GM13977 (cell line): ENCODE data around the gene ZGRF1.

Source experiments
- DNase-seq: peaks from one replicate; pipeline ENCODE4 v3.0.0; 2012; ENCODE audit warnings: low spot score
- CTCF ChIP-seq: IDR thresholded peaks from 2 replicates; pipeline ENCODE4 v1.5.1; 2012; ENCODE audit warnings: mild to moderate bottlenecking, control low read depth; ENCODE audit not compliant: insufficient read depth; ENCODE audit errors: extremely low read depth, missing control alignments
- in situ Hi-C: fragments of 300-500 bp; cut with MboI; formaldehyde crosslinking; loops from one replicate; pipeline ENCODE4 v1.12.0; 2022; ENCODE audit warnings: low sequenced_read_pairs, low pct_unique_long_range_greater_than_20kb, mixed read lengths, inconsistent platforms; ENCODE audit not compliant: unreplicated experiment

ZGRF1 gene

GRCh38 chr4:112511093-112511802, 125.5 kb downstream of the ZGRF1 start:
- DNase-seq: no peak
- no peak for TF ChIP-seq CTCF
- in situ Hi-C loops: no loop called here

DNA sequence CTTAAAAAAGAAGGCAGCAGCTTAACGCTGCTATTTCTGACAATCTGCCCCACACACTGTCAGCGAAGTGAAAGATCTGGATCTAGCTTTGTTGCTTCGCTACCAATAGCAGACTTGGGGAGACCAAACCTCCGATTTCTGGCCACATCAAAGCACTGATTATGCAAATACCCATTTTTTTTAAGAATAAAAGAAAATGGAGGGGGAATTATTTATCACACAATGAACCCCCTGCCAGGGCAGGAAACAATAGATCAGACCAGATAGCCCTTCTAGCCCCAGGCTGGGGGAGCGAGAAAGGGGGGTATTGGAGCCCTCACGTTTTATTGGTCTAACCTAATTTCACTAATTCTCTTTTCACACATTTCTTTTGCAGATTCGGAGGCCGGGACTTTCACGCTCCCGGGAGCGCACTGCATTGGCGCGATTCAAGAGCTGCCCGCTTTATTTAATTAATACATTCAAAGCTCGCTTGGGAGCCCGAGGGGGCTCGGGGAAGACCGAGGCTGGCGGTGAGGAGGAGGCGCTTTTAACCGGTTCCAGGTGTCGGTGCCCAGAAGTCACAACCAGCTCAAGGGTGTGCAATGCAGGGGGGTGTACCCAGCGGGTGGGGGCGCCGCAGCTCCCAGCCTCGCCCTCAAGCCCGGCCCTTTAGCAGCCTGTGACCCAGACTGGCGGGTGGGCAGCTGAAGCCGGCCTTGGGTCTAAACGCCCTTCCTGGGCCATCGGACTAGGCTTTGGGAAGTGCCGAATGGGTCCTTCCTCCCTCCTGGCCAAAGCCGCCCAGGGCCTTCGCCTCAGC, 126.2 kb downstream of the ZGRF1 start:
- DNase-seq: no peak
- no peak for TF ChIP-seq CTCF

GRCh38 chr4:112509243-112510141, 127.2 kb downstream of the ZGRF1 start:
- in situ Hi-C loops: no loop called here
- no peak for TF ChIP-seq CTCF
- DNase-seq: no peak

More for the DNA sequence above, 126.2 kb downstream of the ZGRF1 start:
- in situ Hi-C loops: no loop called here

GRCh38 chr4:112508356-112508755, 128.4 kb downstream of the ZGRF1 start:
- DNase-seq: no peak
- in situ Hi-C loops: no loop called here
- no peak for TF ChIP-seq CTCF

DNA sequence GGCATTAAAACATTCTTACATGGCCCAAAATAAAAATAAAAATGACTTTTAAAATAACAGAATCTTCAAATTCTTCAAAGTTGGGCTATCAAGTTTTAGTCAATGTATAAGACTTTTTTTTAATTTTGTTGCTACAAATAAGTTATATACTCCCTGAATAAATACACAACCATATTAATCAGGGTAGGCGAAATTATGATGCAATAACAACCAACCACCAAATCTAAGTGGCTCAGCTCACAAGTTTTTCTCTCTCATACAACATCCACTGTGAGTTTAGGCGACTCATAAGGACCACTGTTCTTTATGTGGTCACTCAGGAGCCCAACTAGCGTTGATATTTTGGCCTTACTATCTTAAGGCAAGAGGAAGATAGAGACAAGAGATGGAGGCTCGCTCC, 131.9 kb downstream of the ZGRF1 start:
- no peak for DNase-seq
- in situ Hi-C loops: no loop called here
- TF ChIP-seq CTCF: no peak

GRCh38 chr4:112502871-112503270, 133.8 kb downstream of the ZGRF1 start:
- no peak for TF ChIP-seq CTCF
- in situ Hi-C loops: no loop called here
- no peak for DNase-seq
